Ishikawa (cell line): Measurements from ENCODE around the gene POMGNT1.

ENCODE experiments used
- CEBPB ChIP-seq: IDR thresholded peaks from 2 replicates; pipeline ENCODE4 v1.6.1; 2012
- CREB1 ChIP-seq: IDR thresholded peaks from 2 replicates; pipeline ENCODE4 v1.6.1; 2012; ENCODE audit warnings: low read depth
- EGR1 ChIP-seq: IDR thresholded peaks from 2 replicates; pipeline ENCODE4 v1.6.1; 2012
- EP300 ChIP-seq: IDR thresholded peaks from 2 replicates; pipeline ENCODE4 v1.6.1; 2012; ENCODE audit warnings: borderline replicate concordance
- FOXM1 ChIP-seq: IDR thresholded peaks from 2 replicates; pipeline ENCODE4 v1.6.1; 2012; ENCODE audit warnings: low read depth, borderline replicate concordance
- MAX ChIP-seq: IDR thresholded peaks from 2 replicates; pipeline ENCODE4 v1.6.1; 2012
- NFIC ChIP-seq: IDR thresholded peaks from 2 replicates; pipeline ENCODE4 v1.6.1; 2012
- RAD21 ChIP-seq: IDR thresholded peaks from 2 replicates; pipeline ENCODE4 v1.6.1; 2012; ENCODE audit warnings: low read depth
- REST ChIP-seq: IDR thresholded peaks from 2 replicates; pipeline ENCODE4 v1.6.1; 2012; ENCODE audit warnings: low read depth, mild to moderate bottlenecking
- TAF1 ChIP-seq: IDR thresholded peaks from 2 replicates; pipeline ENCODE4 v1.6.1; 2012; ENCODE audit warnings: low read depth, mild to moderate bottlenecking
- TCF12 ChIP-seq: IDR thresholded peaks from 2 replicates; pipeline ENCODE4 v1.6.1; 2012; ENCODE audit warnings: low read depth
- TEAD4 ChIP-seq: IDR thresholded peaks from 2 replicates; pipeline ENCODE4 v1.6.1; 2012
- USF1 ChIP-seq: IDR thresholded peaks from 2 replicates; pipeline ENCODE4 v1.6.1; 2012
- YY1 ChIP-seq: IDR thresholded peaks from 2 replicates; pipeline ENCODE4 v1.6.1; 2012; ENCODE audit warnings: low read depth
- ZBTB7A ChIP-seq: IDR thresholded peaks from 2 replicates; pipeline ENCODE4 v1.6.1; 2012; ENCODE audit warnings: low read depth

The POMGNT1 gene

GRCh38 chr1:46187106-46187869 lies 10.9 kb downstream of the POMGNT1 start:
- TF ChIP-seq TEAD4 (no peak), FOXM1 (no peak), USF1 (no peak), MAX (peak; percentile 38; the same call in 1 of the 2 replicates), EGR1 (no peak)

GRCh38 chr1:46186076-46186475 lies 12.2 kb downstream of the POMGNT1 start:
- no peak for TF ChIP-seq REST
- TF ChIP-seq EP300, result peak; percentile 85; the same call in 1 of the 2 replicates
- TF ChIP-seq TCF12, result peak; percentile 61
- no peak for TF ChIP-seq FOXM1
- TF ChIP-seq ZBTB7A, result peak; percentile 81; the same call in 1 of the 2 replicates
- peak; percentile 34; the same call in 1 of the 2 replicates for TF ChIP-seq MAX
- TF ChIP-seq USF1, result no peak
- 0 out of 2 replicates have a peak, but pooled peaks have one; percentile 10 for TF ChIP-seq RAD21
- no peak for TF ChIP-seq CREB1
- peak; percentile 83 for TF ChIP-seq TEAD4
- no peak for TF ChIP-seq YY1
- no peak for TF ChIP-seq CEBPB
- peak; percentile 27; the same call in 1 of the 2 replicates for TF ChIP-seq NFIC
- TF ChIP-seq EGR1, result no peak
- no peak for TF ChIP-seq TAF1

- TF ChIP-seq EGR1, result no peak
- TF ChIP-seq EP300, result no peak
- no peak for TF ChIP-seq YY1
- TF ChIP-seq RAD21, result no peak
- TF ChIP-seq MAX, result no peak; the same call in 1 of the 2 replicates
- no peak for TF ChIP-seq USF1
- TF ChIP-seq REST, result no peak
- no peak for TF ChIP-seq CEBPB
- TF ChIP-seq ZBTB7A, result no peak
Observed at GRCh38 chr1:46184920-46185658, 13.1 kb downstream of the POMGNT1 start.

- TF ChIP-seq TCF12 (no peak), CREB1 (no peak), YY1 (no peak), CEBPB (no peak), TEAD4 (no peak), USF1 (no peak), ZBTB7A (no peak), MAX (no peak), EP300 (no peak), REST (no peak)
Observed at GRCh38 chr1:46183926-46184557, 14.2 kb downstream of the POMGNT1 start.
